GM21619 (cell line): ENCODE results near the gene RUNDC1.

Experiments
- ATAC-seq: cut with Tn5 transposase; IDR thresholded peaks from one replicate; pipeline ENCODE4 v1.9.1; 2021; ENCODE audit not compliant: unreplicated experiment

RUNDC1 gene

GRCh38 chr17:43033948-43034881, 53.9 kb downstream of the RUNDC1 start:
- no peak for ATAC-seq

DNA sequence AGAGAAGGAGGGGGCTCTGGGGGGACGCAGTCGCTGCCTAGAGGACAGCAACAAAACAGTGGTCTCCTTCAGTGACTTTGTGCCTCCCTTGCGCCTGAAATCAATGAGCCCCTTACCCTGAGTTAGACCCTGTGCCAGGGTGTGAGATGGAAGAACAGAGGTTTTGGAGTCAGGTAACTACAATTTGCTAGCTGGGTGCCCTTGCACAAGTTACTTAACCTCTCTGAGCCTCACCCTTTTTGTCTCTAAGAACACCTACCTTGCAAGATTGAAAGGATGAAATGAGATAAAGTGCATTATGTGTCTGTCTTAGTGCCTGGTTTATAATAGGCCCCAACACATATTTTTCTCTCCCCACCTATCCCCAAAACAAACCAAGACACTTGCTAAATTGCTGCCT, 54.5 kb downstream of the RUNDC1 start:
- no peak for ATAC-seq

DNA sequence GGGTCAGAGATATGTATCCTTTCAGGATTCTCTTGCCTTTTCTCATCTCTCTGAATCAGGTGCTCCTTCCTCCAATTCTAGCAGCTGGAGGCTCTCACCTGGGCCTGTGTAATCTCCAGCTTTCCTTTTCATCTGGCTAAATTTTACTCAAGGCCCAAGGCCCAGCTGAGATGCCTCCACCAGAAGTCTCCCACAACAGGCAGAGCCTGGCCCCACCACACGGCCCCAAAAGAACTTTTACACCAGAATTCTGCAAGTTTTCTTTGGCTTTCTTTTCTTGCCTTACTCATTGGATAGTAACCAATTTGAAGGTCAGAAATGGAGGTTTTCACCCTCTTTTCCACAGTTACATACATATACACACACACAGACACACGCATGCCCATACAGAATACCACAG, 59.3 kb downstream of the RUNDC1 start:
- ATAC-seq, result no peak

DNA sequence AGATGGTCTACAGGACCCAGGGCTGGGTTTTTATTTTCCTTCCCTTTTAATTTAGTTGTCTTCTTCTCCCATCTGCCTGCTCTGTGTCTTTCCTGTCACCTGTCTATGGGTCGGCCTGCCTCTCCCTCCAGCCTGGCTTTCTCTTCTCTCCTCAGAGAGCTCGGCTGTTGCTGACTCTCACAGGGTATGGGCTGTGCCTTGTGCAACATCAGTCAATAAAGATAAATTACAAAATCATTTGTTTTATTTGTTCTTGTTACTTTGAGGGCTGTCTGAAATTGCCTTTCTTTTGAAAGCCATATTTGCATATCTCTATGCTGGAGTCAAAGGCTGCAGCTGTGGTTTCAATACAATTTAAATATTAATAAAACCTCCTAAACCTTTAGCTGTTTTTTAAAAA, 60.3 kb downstream of the RUNDC1 start:
- ATAC-seq, result no peak

DNA sequence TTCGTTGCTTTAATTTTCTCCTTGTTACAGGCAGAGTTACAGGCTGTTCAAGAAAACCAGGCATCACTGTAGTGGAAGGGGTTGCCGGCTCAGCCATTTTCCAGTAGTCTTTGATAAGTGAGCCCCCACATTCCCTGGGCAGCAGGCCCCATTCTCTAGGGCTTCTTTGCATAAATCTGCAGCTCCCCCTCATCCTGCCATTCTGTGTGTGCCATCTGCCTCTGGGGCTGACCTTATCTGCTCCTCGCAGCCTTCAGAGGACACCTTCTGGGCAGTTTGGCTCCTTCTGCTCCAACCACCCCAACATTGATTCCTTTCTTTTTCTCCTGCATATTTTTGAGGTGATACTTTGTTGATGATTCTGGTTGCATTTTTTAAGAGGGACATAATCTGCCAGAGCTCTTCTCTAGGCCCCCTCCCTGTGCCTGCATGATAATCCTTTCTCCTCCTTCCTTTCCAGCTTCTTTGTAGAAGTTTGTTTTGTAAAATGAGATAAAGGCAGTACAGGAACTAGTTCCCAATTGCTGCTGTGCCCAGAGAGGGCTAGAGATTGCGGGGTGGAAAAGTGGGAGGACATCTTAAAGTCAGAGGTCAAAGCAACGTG, 61.8 kb downstream of the RUNDC1 start:
- ATAC-seq, result no peak
